Upper lobe of left lung (tissue), 4 donors: Measurements from ENCODE around the gene SCARB1.

ENCODE experiments used
- EP300 ChIP-seq, 4 donors: sonication (generic); formaldehyde crosslinking; IDR thresholded peaks; one replicate each; pipeline ENCODE4 v1.5.1; 2017; ENCODE audit warnings: antibody characterized with exemption in 4 of 4, control low read depth in 2 of 4
- POLR2A ChIP-seq, 4 donors: fragments of 450-650 bp; IDR thresholded peaks; one replicate each; pipeline ENCODE4 v1.5.1; 2016 to 2017; ENCODE audit warnings: antibody characterized with exemption in 4 of 4, mild to moderate bottlenecking in 2 of 4
- POLR2AphosphoS5 ChIP-seq, 2 donors: sonication (generic); formaldehyde crosslinking; IDR thresholded peaks; one replicate each; pipeline ENCODE4 v1.5.1; 2017; ENCODE audit warnings: antibody characterized with exemption in 2 of 2
- TF ChIP-seq, protein P1 (sequence below), 6 experiments: fragments of 450-650 bp in 4 of 6; fragments of 200-600 bp in 2 of 6; sonication (generic) in 2 of 6; IDR thresholded peaks; one replicate each; pipeline ENCODE4 v1.5.1; 2016 to 2019; ENCODE audit warnings: antibody characterized with exemption in 6 of 6

DNA sequence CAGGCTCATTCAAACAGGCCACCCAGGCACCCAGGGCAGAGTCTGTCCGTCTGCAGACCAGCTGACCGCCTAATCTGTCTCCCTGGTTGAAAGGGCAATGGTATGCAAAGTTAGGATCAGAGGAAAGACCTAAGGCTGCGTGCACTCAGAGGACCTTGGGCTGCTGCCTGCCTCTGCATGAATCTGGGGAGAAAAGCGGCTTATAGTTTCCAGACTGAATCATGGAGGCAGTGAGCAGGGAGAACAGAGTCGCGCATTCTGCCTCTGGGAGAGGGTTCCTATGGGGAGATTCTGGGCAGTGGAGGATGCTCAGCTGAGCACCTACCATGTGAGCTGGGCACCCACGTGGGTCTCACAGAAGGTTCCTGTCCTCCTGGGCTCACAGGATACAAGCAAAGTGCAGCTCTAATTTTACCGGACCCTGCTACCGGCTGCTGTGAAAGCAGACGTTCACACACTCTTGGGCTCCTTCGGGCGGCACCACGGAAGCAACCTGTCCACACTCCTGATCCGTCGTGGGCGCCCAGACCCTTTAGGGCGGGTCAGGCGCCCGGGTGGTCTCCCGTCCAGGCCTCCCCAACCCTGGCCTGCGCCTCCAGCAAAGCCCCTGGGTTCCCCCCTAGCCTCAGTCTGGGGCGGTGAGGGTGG, 772 bp downstream of the SCARB1 start:
- TF ChIP-seq, protein P1, sequence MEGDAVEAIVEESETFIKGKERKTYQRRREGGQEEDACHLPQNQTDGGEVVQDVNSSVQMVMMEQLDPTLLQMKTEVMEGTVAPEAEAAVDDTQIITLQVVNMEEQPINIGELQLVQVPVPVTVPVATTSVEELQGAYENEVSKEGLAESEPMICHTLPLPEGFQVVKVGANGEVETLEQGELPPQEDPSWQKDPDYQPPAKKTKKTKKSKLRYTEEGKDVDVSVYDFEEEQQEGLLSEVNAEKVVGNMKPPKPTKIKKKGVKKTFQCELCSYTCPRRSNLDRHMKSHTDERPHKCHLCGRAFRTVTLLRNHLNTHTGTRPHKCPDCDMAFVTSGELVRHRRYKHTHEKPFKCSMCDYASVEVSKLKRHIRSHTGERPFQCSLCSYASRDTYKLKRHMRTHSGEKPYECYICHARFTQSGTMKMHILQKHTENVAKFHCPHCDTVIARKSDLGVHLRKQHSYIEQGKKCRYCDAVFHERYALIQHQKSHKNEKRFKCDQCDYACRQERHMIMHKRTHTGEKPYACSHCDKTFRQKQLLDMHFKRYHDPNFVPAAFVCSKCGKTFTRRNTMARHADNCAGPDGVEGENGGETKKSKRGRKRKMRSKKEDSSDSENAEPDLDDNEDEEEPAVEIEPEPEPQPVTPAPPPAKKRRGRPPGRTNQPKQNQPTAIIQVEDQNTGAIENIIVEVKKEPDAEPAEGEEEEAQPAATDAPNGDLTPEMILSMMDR (IDR thresholded peaks at IDR 0.05), result no peak
- TF ChIP-seq POLR2A (IDR thresholded peaks at IDR 0.05) (no peak), POLR2AphosphoS5 (IDR thresholded peaks at IDR 0.05) (no peak), EP300 (IDR thresholded peaks at IDR 0.05) (no peak)
